PC-3 (cell line): ENCODE data around the gene RNF151. TPM values are rescaled to one million over a fixed set of nuclear protein-coding genes. Genes with fewer than 3 reads are reported as not detected.

Experiments used
- ATAC-seq: fragments of 200-7000 bp; cut with Tn5 transposase; 2 replicates; pipeline ENCODE4 v1.9.1; 2020; ENCODE audit warnings: mild to moderate bottlenecking, moderate library complexity
- BruUV-seq: library from RNA; stranded (reverse); fragments of 400-500 nt; replicated peaks from 2 replicates; lab custom pipeline; 2021; lab: Mats Ljungman, UMichigan
- CTCF ChIA-PET: fragments of 300-600 bp; sonication (Branson Sonifier 250); formaldehyde crosslinking; loops from one replicate; lab custom pipeline; 2022; ENCODE audit warnings: antibody characterized with exemption; lab: Charles Lee
- POLR2A ChIA-PET: fragments of 300-600 bp; sonication (Branson Sonifier 250); formaldehyde crosslinking; loops from one replicate; lab custom pipeline; 2022; ENCODE audit warnings: antibody characterized with exemption; ENCODE audit not compliant: unreplicated experiment; lab: Charles Lee
- DNase-seq: peaks from one replicate; pipeline ENCODE4 v3.0.0-alpha.2; 2015
- H2AFZ ChIP-seq: fragments of 300-600 bp; sonication (generic); 2 replicates; pipeline ENCODE4 v1.6.0; 2016; ENCODE audit warnings: antibody characterized with exemption, low read length
- H3F3A ChIP-seq: fragments of 300-600 bp; sonication (generic); one replicate; pipeline ENCODE4 v1.6.0; 2017; ENCODE audit warnings: antibody characterized with exemption, low read length, control low read depth, mild to moderate bottlenecking; ENCODE audit not compliant: unreplicated experiment
- H3K27ac ChIP-seq: fragments of 300-600 bp; sonication (generic); 2 replicates; pipeline ENCODE4 v1.5.1; 2016; ENCODE audit warnings: mild to moderate bottlenecking, low read length
- H3K27me3 ChIP-seq: fragments of 300-600 bp; sonication (generic); 2 replicates; pipeline ENCODE4 v1.6.1; 2016; ENCODE audit warnings: low read length, mixed read lengths
- H3K36me3 ChIP-seq: fragments of 300-600 bp; sonication (generic); 2 replicates; pipeline ENCODE4 v1.6.1; 2016; ENCODE audit warnings: low read depth, mixed run types, low read length, mixed read lengths
- H3K4me1 ChIP-seq: fragments of 300-600 bp; sonication (generic); 2 replicates; pipeline ENCODE4 v1.5.1; 2016; ENCODE audit warnings: low read length; ENCODE audit not compliant: insufficient read depth
- H3K4me2 ChIP-seq: fragments of 300-600 bp; sonication (generic); 2 replicates; pipeline ENCODE4 v1.6.0; 2016; ENCODE audit warnings: low read length
- H3K4me3 ChIP-seq: fragments of 300-600 bp; sonication (generic); 2 replicates; pipeline ENCODE4 v1.5.1; 2016; ENCODE audit warnings: mild to moderate bottlenecking, low read length, mixed read lengths
- H3K79me2 ChIP-seq: fragments of 300-600 bp; sonication (generic); 2 replicates; pipeline ENCODE4 v1.6.1; 2017; ENCODE audit warnings: low read length, mixed read lengths
- H3K9ac ChIP-seq: fragments of 300-600 bp; sonication (generic); 2 replicates; pipeline ENCODE4 v1.6.0; 2016; ENCODE audit warnings: mild to moderate bottlenecking, low read length
- H3K9me2 ChIP-seq: fragments of 300-600 bp; sonication (generic); replicated peaks from 2 replicates; pipeline ENCODE4 v1.6.1; 2016; ENCODE audit warnings: mixed run types, low read length, mixed read lengths
- H3K9me3 ChIP-seq: fragments of 300-600 bp; sonication (generic); 2 replicates; pipeline ENCODE4 v1.6.1; 2016; ENCODE audit warnings: low read length, mixed read lengths
- H4K20me1 ChIP-seq: fragments of 300-600 bp; sonication (generic); 2 replicates; pipeline ENCODE4 v1.6.1; 2016; ENCODE audit warnings: low read length, mixed read lengths
- CTCF ChIP-seq: fragments of 300-600 bp; sonication (generic); conservative IDR thresholded peaks from 2 replicates; pipeline ENCODE4 v1.5.1; 2017; ENCODE audit warnings: antibody characterized with exemption, low read depth, mild to moderate bottlenecking, low read length
- EZH2 ChIP-seq: fragments of 300-600 bp; sonication (generic); IDR thresholded peaks from one replicate; pipeline ENCODE4 v1.6.1; 2017; ENCODE audit warnings: antibody characterized with exemption, mild to moderate bottlenecking, low read length; ENCODE audit not compliant: unreplicated experiment
- EZH2phosphoT487 ChIP-seq: fragments of 300-600 bp; sonication (generic); IDR thresholded peaks from 2 replicates; pipeline ENCODE4 v1.6.1; 2018; ENCODE audit warnings: mild to moderate bottlenecking, antibody characterized with exemption, low read length, borderline replicate concordance
- intact Hi-C: fragments of 100-400 bp; cut with micrococcal nuclease; formaldehyde crosslinking; loops from 2 replicates; pipeline ENCODE4 v1.9.0; 2023
- total RNA-seq: library from RNA; depleted of rRNA; stranded (reverse); fragments of >200 nt; gene quantifications from 2 replicates; pipeline ENCODE4 v1.2.3, GENCODE V29; 2014

The RNF151 gene
- total RNA-seq, 1 experiment from 2014 or later: not detected

GRCh38 chr16:1947369-1947670, 19.3 kb upstream of the RNF151 start:
- Histone ChIP-seq H3K9me2 (no peaks in the 10 kb centered on the region), H4K20me1 (no peaks in the 10 kb centered on the region), H3K27me3 (no peaks in the 10 kb centered on the region), H3K4me2 (no peak overlapping the region), H3K4me3 (no peak overlapping the region), H3K27ac (no peak overlapping the region), H3K79me2 (peaks cover 6% of the 10 kb centered on the region; the same call in 1 of the 2 replicates), H3K9me3 (no peaks in the 10 kb centered on the region), H3K36me3 (no peaks in the 10 kb centered on the region), H3K4me1 (peaks cover 2% of the 10 kb centered on the region), H3K9ac (no peak overlapping the region), H3F3A (no peaks in the 10 kb centered on the region), H2AFZ (no peak overlapping the region)
- BruUV-seq: no TSS peak
- intact Hi-C loops: no loop called here
- ChIA-PET CTCF (no interaction called here), POLR2A (no interaction called here)
- no peak for ATAC-seq
- no peak for DNase-seq
- no peak for TF ChIP-seq EZH2
- no peak for TF ChIP-seq CTCF
- TF ChIP-seq EZH2phosphoT487: no peak

DNA sequence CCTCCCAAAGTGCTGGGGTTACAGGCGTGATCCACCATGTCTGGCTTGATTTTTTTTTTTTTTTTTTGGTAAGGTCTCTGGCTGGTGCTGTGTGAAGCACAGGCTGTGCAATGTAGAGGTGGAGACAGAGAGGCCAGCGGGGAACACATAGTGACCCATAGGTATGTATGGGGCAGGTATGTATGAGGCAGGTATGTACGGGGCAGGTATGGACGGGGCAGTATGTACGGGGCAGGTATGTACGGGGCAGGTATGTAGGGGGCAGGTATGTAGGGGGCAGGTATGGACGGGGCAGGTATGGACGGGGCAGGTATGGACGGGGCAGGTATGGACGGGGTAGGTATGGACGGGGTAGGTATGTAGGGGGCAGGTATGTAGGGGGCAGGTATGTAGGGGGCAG, 17.1 kb upstream of the RNF151 start:
- no peak overlapping the region for H3K4me3 ChIP-seq
- DNase-seq: no peak
- no peaks in the 10 kb centered on the region for H3K4me1 ChIP-seq
- H3K9ac ChIP-seq: no peak overlapping the region
- H2AFZ ChIP-seq: no peak overlapping the region
- no peaks in the 10 kb centered on the region for H3K9me3 ChIP-seq
- H3K4me2 ChIP-seq: no peak overlapping the region
- BruUV-seq: no TSS peak
- H3K36me3 ChIP-seq: no peaks in the 10 kb centered on the region
- ATAC-seq: no peak
- no peak for TF ChIP-seq EZH2phosphoT487
- no peak for TF ChIP-seq CTCF
- TF ChIP-seq EZH2: no peak
- no peaks in the 10 kb centered on the region for H3F3A ChIP-seq
- no peaks in the 10 kb centered on the region for H4K20me1 ChIP-seq
- no peak overlapping the region for H3K27ac ChIP-seq
- ChIA-PET CTCF (interaction anchor here (0.7 kb wide), 1 partner anchor 191 kb away, joined by 9 read pairs; no protein-coding TSS in a partner anchor), POLR2A (no interaction called here)
- no peaks in the 10 kb centered on the region for H3K9me2 ChIP-seq
- H3K79me2 ChIP-seq: no peaks in the 10 kb centered on the region
- H3K27me3 ChIP-seq: no peaks in the 10 kb centered on the region
- intact Hi-C loops: no loop called here

- no peak for TF ChIP-seq CTCF
- TF ChIP-seq EZH2: no peak
- no peak for TF ChIP-seq EZH2phosphoT487
- Histone ChIP-seq H3K27me3 (no peaks in the 10 kb centered on the region), H3F3A (no peaks in the 10 kb centered on the region), H3K4me1 (no peaks in the 10 kb centered on the region), H3K9ac (no peak overlapping the region), H3K27ac (no peak overlapping the region), H4K20me1 (no peaks in the 10 kb centered on the region), H3K4me3 (no peak overlapping the region), H3K9me3 (no peaks in the 10 kb centered on the region), H2AFZ (no peak overlapping the region), H3K4me2 (no peak overlapping the region), H3K79me2 (no peaks in the 10 kb centered on the region), H3K36me3 (no peaks in the 10 kb centered on the region), H3K9me2 (no peaks in the 10 kb centered on the region)
- CTCF ChIA-PET: no interaction called here
- no TSS peak for BruUV-seq
- POLR2A ChIA-PET: no interaction called here
- no peak for DNase-seq
- intact Hi-C loops: no loop called here
- 0 out of 2 replicates have a peak, but pooled peaks have one; percentile 22 for ATAC-seq
Observed at GRCh38 chr16:1950047-1950446, 16.6 kb upstream of the RNF151 start.
